Peyer's patch (tissue), 4 donors: ENCODE results near the gene ENPP7.

Experiments
- POLR2A ChIP-seq, 2 donors: fragments of 450-650 bp; IDR thresholded peaks; one replicate each; pipeline ENCODE4 v1.5.1; 2017; ENCODE audit warnings: antibody characterized with exemption in 2 of 2, mild to moderate bottlenecking in 2 of 2, moderate library complexity in 2 of 2
- TF ChIP-seq, protein P1 (sequence below), 6 experiments: fragments of 450-650 bp in 4 of 6; fragments of 200-600 bp in 2 of 6; sonication (generic) in 1 of 6; IDR thresholded peaks; one replicate each; pipeline ENCODE4 v1.5.1; 2017 to 2019; ENCODE audit warnings: antibody characterized with exemption in 6 of 6, mild to moderate bottlenecking in 3 of 6, moderate library complexity in 1 of 6

GRCh38 chr17:79695797-79696609, 34.7 kb upstream of the ENPP7 start:
- TF ChIP-seq, protein P1, sequence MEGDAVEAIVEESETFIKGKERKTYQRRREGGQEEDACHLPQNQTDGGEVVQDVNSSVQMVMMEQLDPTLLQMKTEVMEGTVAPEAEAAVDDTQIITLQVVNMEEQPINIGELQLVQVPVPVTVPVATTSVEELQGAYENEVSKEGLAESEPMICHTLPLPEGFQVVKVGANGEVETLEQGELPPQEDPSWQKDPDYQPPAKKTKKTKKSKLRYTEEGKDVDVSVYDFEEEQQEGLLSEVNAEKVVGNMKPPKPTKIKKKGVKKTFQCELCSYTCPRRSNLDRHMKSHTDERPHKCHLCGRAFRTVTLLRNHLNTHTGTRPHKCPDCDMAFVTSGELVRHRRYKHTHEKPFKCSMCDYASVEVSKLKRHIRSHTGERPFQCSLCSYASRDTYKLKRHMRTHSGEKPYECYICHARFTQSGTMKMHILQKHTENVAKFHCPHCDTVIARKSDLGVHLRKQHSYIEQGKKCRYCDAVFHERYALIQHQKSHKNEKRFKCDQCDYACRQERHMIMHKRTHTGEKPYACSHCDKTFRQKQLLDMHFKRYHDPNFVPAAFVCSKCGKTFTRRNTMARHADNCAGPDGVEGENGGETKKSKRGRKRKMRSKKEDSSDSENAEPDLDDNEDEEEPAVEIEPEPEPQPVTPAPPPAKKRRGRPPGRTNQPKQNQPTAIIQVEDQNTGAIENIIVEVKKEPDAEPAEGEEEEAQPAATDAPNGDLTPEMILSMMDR (IDR thresholded peaks at IDR 0.05): no peak
- TF ChIP-seq POLR2A (IDR thresholded peaks at IDR 0.05): no peak
